HepG2 (cell line): Measurements from ENCODE around the gene CCDC120. TPM values are rescaled to one million over a fixed set of nuclear protein-coding genes. Genes with fewer than 3 reads are reported as not detected.

Experiments
- ATAC-seq: fragments of 200-7000 bp; cut with Tn5 transposase; 3 replicates; pipeline ENCODE4 v1.9.1; 2020; ENCODE audit warnings: mild to moderate bottlenecking, moderate library complexity
- BruUV-seq: library from RNA; stranded (reverse); fragments of 400-500 nt; replicated peaks from 2 replicates; lab custom pipeline; 2021; lab: Mats Ljungman, UMichigan
- CTCF ChIA-PET: fragments of 300-600 bp; formaldehyde crosslinking; extraction: SDS; loops from one replicate; lab custom pipeline; 2021; ENCODE audit warnings: low total read pairs, inconsistent platforms, low intra/inter-chr PET ratio; lab: Yijun Ruan, JAX
- POLR2A ChIA-PET: fragments of 350-600 bp; sonication (Branson Sonifier 250); formaldehyde crosslinking; loops from one replicate; lab custom pipeline; 2020; ENCODE audit warnings: antibody characterized with exemption, inconsistent platforms; lab: Yijun Ruan, JAX
- DNase-seq: peaks from one replicate; pipeline ENCODE4 v3.0.0-alpha.2; 2015; ENCODE audit warnings: low spot score
- FAIRE-seq: peaks from 3 replicates; lab custom pipeline; 2011; peaks lifted over from hg19 to GRCh38; lab: Jason Lieb, UNC
- H2AFZ ChIP-seq: one replicate; pipeline ENCODE4 v1.6.1; 2011; ENCODE audit warnings: low read length, inconsistent platforms
- H3K27ac ChIP-seq: fragments of 300-600 bp; 3 replicates; pipeline ENCODE4 v1.8.0; 2011; ENCODE audit warnings: mixed run types, mild to moderate bottlenecking, mixed read lengths, low read length, inconsistent platforms; ENCODE audit not compliant: insufficient read depth; ENCODE audit errors: extremely low read length
- H3K27me3 ChIP-seq, 2 experiments: fragments of 200-600 bp in 1 of 2; 2 replicates in 1 of 2; 3 replicates in 1 of 2; pipeline versions ENCODE4 v1.6.0 to v1.8.0; 2011; ENCODE audit warnings: low read length in 2 of 2, mild to moderate bottlenecking in 2 of 2, moderate library complexity in 2 of 2, inconsistent platforms in 1 of 2; ENCODE audit not compliant: insufficient read depth in 2 of 2, control insufficient read depth in 1 of 2
- H3K36me3 ChIP-seq, 2 experiments: fragments of 200-600 bp in 1 of 2; replicated peaks in 1 of 2; 2 replicates in 1 of 2; 3 replicates in 1 of 2; pipeline versions ENCODE4 v1.5.1 to v1.8.0; 2011; ENCODE audit warnings: low read length in 2 of 2, inconsistent platforms in 1 of 2; ENCODE audit not compliant: insufficient read depth in 2 of 2, control insufficient read depth in 1 of 2
- H3K4me1 ChIP-seq: 2 replicates; pipeline ENCODE4 v1.5.1; 2012; ENCODE audit warnings: low read length, inconsistent platforms; ENCODE audit not compliant: insufficient read depth
- H3K4me2 ChIP-seq: 2 replicates; pipeline ENCODE4 v1.6.0; 2011; ENCODE audit warnings: low read depth, low read length, inconsistent platforms
- H3K4me3 ChIP-seq, 3 experiments: fragments of 200-600 bp in 1 of 3; sonication (generic), shearing (Covaris generic) in 1 of 3; replicated peaks in 1 of 3; 2 replicates each; pipeline ENCODE4 v1.5.1; 2011 to 2016; ENCODE audit warnings: low read length in 3 of 3, inconsistent platforms in 2 of 3, low read depth in 2 of 3, mild to moderate bottlenecking in 2 of 3, control low read depth in 1 of 3, mixed read lengths in 1 of 3; ENCODE audit not compliant: insufficient read depth in 1 of 3
- H3K79me2 ChIP-seq: one replicate; pipeline ENCODE4 v1.6.1; 2011; ENCODE audit warnings: low read length, inconsistent platforms; ENCODE audit not compliant: insufficient read depth
- H3K9ac ChIP-seq: 2 replicates; pipeline ENCODE4 v1.6.0; 2011; ENCODE audit warnings: mild to moderate bottlenecking, low read depth, low read length, inconsistent platforms; ENCODE audit not compliant: insufficient read depth
- H3K9me3 ChIP-seq: 2 replicates; pipeline ENCODE4 v1.5.1; 2012; ENCODE audit warnings: mild to moderate bottlenecking, low read length
- H4K20me1 ChIP-seq: 2 replicates; pipeline ENCODE4 v1.6.0; 2011; ENCODE audit warnings: inconsistent platforms, mild to moderate bottlenecking, low read length, moderate library complexity; ENCODE audit not compliant: insufficient read depth
- FOXP4 ChIP-seq: sonication (generic); formaldehyde crosslinking; IDR thresholded peaks from 2 replicates; pipeline ENCODE4 v1.4.0; 2020; ENCODE audit warnings: missing genetic modification reagents
- GLI4 ChIP-seq: sonication (generic); formaldehyde crosslinking; IDR thresholded peaks from 2 replicates; pipeline ENCODE4 v1.5.1; 2020; ENCODE audit warnings: missing genetic modification reagents, mild to moderate bottlenecking, moderate library complexity, borderline replicate concordance
- JDP2 ChIP-seq: sonication (generic); formaldehyde crosslinking; IDR thresholded peaks from 2 replicates; pipeline ENCODE4 v1.8.1; 2022; ENCODE audit warnings: missing genetic modification reagents, borderline replicate concordance
- KDM1A ChIP-seq: IDR thresholded peaks from 2 replicates; pipeline ENCODE4 v1.6.1; 2016; ENCODE audit warnings: missing compliant biosample characterization
- MZF1 ChIP-seq: sonication (generic); formaldehyde crosslinking; IDR thresholded peaks from 2 replicates; pipeline ENCODE4 v1.8.1; 2023; ENCODE audit warnings: mild to moderate bottlenecking, missing genetic modification reagents, borderline replicate concordance
- RFX1 ChIP-seq: fragments of 450-650 bp; IDR thresholded peaks from 2 replicates; pipeline ENCODE4 v1.6.1; 2017
- SETDB1 ChIP-seq: sonication (generic); formaldehyde crosslinking; IDR thresholded peaks from 2 replicates; pipeline ENCODE4 v1.5.1; 2020; ENCODE audit warnings: missing genetic modification reagents, mild to moderate bottlenecking, borderline replicate concordance
- SKI ChIP-seq: fragments of 450-650 bp; IDR thresholded peaks from one replicate; pipeline ENCODE4 v1.6.1; 2018; ENCODE audit warnings: mild to moderate bottlenecking; ENCODE audit not compliant: partially characterized antibody
- SMARCC2 ChIP-seq: fragments of 450-650 bp; IDR thresholded peaks from 2 replicates; pipeline ENCODE4 v1.6.1; 2017; ENCODE audit warnings: antibody characterized with exemption, mild to moderate bottlenecking
- UBTF ChIP-seq: sonication (generic); formaldehyde crosslinking; IDR thresholded peaks from 2 replicates; pipeline ENCODE4 v1.4.0; 2020; ENCODE audit warnings: mild to moderate bottlenecking, missing genetic modification reagents
- ZBTB21 ChIP-seq: sonication (generic); formaldehyde crosslinking; IDR thresholded peaks from 2 replicates; pipeline ENCODE4 v1.4.0; 2020; ENCODE audit warnings: missing genetic modification reagents
- ZKSCAN5 ChIP-seq: sonication (generic); formaldehyde crosslinking; IDR thresholded peaks from 2 replicates; pipeline ENCODE4 v1.5.1; 2020; ENCODE audit warnings: mild to moderate bottlenecking, missing genetic modification reagents
- ZNF629 ChIP-seq: sonication (generic); formaldehyde crosslinking; conservative IDR thresholded peaks from 2 replicates; pipeline ENCODE4 v1.5.0; 2020; ENCODE audit warnings: missing genetic modification reagents
- ZNF652 ChIP-seq: IDR thresholded peaks from 2 replicates; pipeline ENCODE4 v1.6.1; 2016; ENCODE audit warnings: low read depth, borderline replicate concordance
- ZNF691 ChIP-seq: sonication (generic); formaldehyde crosslinking; IDR thresholded peaks from 2 replicates; pipeline ENCODE4 v1.4.0; 2020; ENCODE audit warnings: missing genetic modification reagents, low read depth, mild to moderate bottlenecking, borderline replicate concordance
- ZNF720 ChIP-seq: sonication (generic); formaldehyde crosslinking; IDR thresholded peaks from 2 replicates; pipeline ENCODE4 v1.4.0; 2020; ENCODE audit warnings: missing genetic modification reagents
- ZNF781 ChIP-seq: sonication (generic); formaldehyde crosslinking; IDR thresholded peaks from 2 replicates; pipeline ENCODE4 v1.5.1; 2020; ENCODE audit warnings: borderline replicate concordance, mild to moderate bottlenecking, missing genetic modification reagents; ENCODE audit errors: not compliant biosample characterization
- WGBS: methylation state at CpG from one replicate; pipeline ENCODE4 v1.1.6; 2017; ENCODE audit warnings: low lambda C conversion rate; 5-methylcytosine and 5-hydroxymethylcytosine counted together
- in situ Hi-C: cut with HindIII; loops from 2 replicates; pipeline ENCODE4 v1.10.0; 2017; ENCODE audit warnings: low pct_unique_long_range_greater_than_20kb; ENCODE audit not compliant: extremely low pct_ligation_motif_present
- intact Hi-C: fragments of 100-400 bp; cut with micrococcal nuclease; formaldehyde crosslinking; loops from one replicate; pipeline ENCODE4 v1.10.0; 2022; ENCODE audit not compliant: unreplicated experiment
- polyA plus RNA-seq, 8 experiments: library from polyadenylated mRNA; depleted of rRNA in 3 of 8; stranded (reverse) in 7 of 8; unstranded in 1 of 8; fragments of >200 nt; fragmentation: Illumina TruSeq in 4 of 8; extraction: Trizol in 4 of 8; gene quantifications; 2 replicates each; pipeline versions ENCODE4 v1.2.1 to v1.2.3, GENCODE V29; 2011 to 2016; ENCODE audit warnings: low read depth in 4 of 8, missing spikeins in 1 of 8, mixed read lengths in 1 of 8; ENCODE audit not compliant: insufficient read depth in 1 of 8
- total RNA-seq, 5 experiments: library from RNA; depleted of rRNA; stranded (reverse); fragments of >200 nt; fragmentation: Illumina TruSeq; extraction: Trizol; gene quantifications; 2 replicates each; pipeline ENCODE4 v1.2.3, GENCODE V29; 2016; ENCODE audit warnings: low read depth in 1 of 5

Gene CCDC120
- total and polyA plus RNA-seq, 2 of the 13 experiments (the other 11 are each of a cell fraction or from before 2014, with no cell fraction given): 0.89 to 3.2 TPM

- TF ChIP-seq GLI4 (no peak), UBTF (no peak), ZNF781 (CRISPR knock-in tag) (no peak), ZNF720 (CRISPR knock-in tag) (no peak), FOXP4 (no peak)
Measured at GRCh38 chrX:49077941-49078340, 19.1 kb downstream of the CCDC120 start (continued).

GRCh38 chrX:49079489-49080428 lies 21.0 kb downstream of the CCDC120 start, which contains the start of gene WDR45:
TSS of gene WDR45 (minus strand) at chrX:49079887. CDS start at chrX:49078095, 1,792 bp downstream.
- in situ Hi-C loops: no loop called here
- H3K4me3 ChIP-seq: peak within 1 kb of the TSS; percentile 66 to 76 (median 71)
- no peaks in the 10 kb centered on the region for H4K20me1 ChIP-seq
- DNase-seq (peak; percentile 51), FAIRE-seq (peak; percentile 57), ATAC-seq (peak; percentile 92)
- no peaks in the 10 kb centered on the region for H3K27me3 ChIP-seq
- WGBS: 5% methylated on average over 9 of the region's 55 CpGs
- peak within 1 kb of the TSS; percentile 73 for H3K27ac ChIP-seq
- peaks cover 9% of the 10 kb centered on the region; the same call in 1 of the 2 replicates for H3K4me1 ChIP-seq
- peak within 1 kb of the TSS; percentile 75 for H3K4me2 ChIP-seq
- POLR2A ChIA-PET: interaction anchor here (0.6 to 2.4 kb wide), 6 partner anchors 9 to 122 kb away, joined by 3 to 16 read pairs (median 4); no protein-coding TSS in a partner anchor
- CTCF ChIA-PET: no interaction called here
- H3K9me3 ChIP-seq: no peaks in the 10 kb centered on the region
- peaks cover 4% of the 10 kb centered on the region for H3K79me2 ChIP-seq
- peaks cover 2 to 7% of the 10 kb centered on the region in 2 experiments; a peak in 2 of 5 replicates for H3K36me3 ChIP-seq
- TSS peak; percentile 72 for BruUV-seq
- intact Hi-C loops: no loop called here
- H3K9ac ChIP-seq: peak within 1 kb of the TSS; percentile 85
- H2AFZ ChIP-seq: no peak within 1 kb of the TSS
- TF ChIP-seq ZNF629 (CRISPR knock-in tag) (no peak), SETDB1 (CRISPR knock-in tag) (no peak), KDM1A (CRISPR knock-in tag) (no peak), SMARCC2 (no peak), ZBTB21 (CRISPR knock-in tag) (no peak), ZNF691 (CRISPR knock-in tag) (no peak; the same call in 1 of the 2 replicates), RFX1 (no peak), MZF1 (no peak), ZNF652 (CRISPR knock-in tag) (no peak), ZKSCAN5 (CRISPR knock-in tag) (no peak), SKI (no peak), JDP2 (CRISPR knock-in tag) (no peak; the same call in 1 of the 2 replicates)
